M059J (cell line): ENCODE results near the gene TF. TPM values are rescaled to one million over a fixed set of nuclear protein-coding genes. Genes with fewer than 3 reads are reported as not detected.
A peak's percentile ranks its signal among the peaks of the same experiment; 100 is the strongest.
"Not testable (repeated sequence)": the region's sequence is repeated elsewhere in the genome, so short reads cannot be mapped to it uniquely, and the experiment has no call there.

Experiments
- DNase-seq: peaks from one replicate; pipeline ENCODE4 v3.0.0-alpha.2; 2012; ENCODE audit warnings: low read depth
- total RNA-seq: library from RNA; depleted of rRNA; stranded (reverse); fragments of >200 nt; shearing (Covaris generic); gene quantifications from 2 replicates; pipeline ENCODE4 v1.2.3, GENCODE V29; 2014

Gene TF
- total RNA-seq, 1 experiment from 2014 or later, result not detected

DNA sequence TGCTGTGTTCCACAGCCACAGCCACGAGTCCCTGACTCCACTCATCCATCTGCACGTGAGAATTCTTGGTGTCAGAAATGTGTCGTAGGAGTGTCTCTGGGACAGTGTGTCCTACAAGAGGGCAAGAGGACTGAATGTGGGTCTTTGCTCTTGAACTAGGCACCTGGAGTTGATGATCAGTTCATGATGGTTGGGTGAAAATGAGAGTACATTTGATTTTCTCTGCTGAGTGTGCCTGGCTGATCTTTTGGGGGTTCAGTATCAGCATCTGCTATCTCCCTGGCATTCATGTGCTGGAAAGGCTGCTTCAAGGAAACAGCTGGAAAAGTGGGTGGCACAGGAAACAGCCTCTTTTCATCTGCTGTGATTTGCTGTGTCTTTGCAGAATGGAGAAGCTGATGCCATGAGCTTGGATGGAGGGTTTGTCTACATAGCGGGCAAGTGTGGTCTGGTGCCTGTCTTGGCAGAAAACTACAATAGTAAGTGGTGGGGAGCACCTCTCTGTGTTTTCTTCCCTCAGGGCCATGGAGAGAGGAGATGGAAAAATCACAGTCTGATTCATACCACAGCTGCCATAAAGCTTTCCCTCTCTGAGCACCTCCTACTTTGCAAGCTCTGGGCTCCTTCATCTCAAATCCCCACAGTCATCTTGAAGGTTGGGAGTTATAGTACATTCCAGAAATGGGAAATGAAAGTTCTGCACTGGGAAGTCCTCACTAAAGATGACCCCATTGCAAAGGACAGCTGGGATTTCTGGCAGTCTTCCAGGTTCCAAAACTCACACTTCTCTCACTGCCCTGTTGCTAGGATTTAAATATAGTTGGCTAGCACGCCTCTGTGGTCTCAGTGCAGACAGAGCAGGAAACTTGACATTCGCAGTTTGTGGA lies 17.8 kb downstream of the TF start:
- no peak for DNase-seq

DNA sequence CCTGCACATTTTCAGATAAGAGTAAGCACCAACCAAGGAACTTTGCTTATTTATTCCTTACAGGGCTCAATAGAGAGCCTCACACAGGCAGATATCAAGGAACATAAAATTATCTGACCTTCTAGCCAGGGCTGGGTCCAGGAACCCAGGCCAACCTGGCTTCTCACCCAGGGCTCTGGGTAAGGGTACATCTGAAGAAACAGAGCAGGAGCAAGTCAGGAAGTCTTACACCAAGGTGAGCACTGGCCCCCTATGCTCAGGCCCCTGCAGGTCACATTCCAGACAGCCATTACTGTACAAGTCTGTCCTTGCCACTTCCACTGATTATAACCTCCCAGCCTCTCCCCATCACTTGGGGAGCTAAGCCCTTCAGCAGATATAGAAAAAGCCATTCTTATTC lies 19.1 kb downstream of the TF start:
- no peak for DNase-seq

DNA sequence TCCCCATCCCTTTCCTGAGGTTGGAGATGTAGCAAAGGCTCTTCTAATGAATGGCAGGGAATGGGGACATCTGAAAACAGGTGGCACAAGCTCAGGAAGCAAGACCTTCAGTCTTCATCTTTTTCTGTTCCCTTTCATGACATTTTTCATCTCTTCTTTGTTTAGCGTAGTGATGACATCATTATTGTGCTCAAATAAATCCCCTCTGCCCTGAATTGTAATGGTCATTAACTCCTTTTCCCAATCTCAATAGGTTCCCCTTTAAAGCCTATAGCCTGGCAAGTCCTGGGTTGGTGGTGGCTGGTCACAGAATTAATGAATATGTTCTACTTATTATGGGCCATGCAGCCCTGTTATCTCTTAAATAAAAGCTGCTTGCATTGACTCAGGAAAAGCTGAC lies 21.4 kb downstream of the TF start:
- DNase-seq, result no peak

DNA sequence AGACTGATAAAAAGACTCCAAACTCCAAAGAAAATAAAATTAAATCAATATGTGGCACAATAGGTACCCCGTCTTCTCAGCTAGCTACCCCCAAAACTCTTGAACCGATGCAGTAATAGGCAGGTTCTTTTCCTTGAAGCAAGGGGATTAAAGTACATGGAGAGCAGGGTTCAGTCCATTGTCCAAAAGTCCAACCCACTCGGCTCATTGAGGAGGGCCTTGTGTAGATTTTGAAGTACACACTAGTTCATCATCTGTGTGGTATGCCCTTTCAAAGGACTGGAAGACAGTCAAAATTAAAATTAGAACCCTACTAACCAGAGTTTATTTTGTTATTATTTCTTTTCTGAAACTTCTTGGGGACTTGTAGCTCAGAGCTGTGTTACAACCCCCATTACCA lies 23.3 kb downstream of the TF start:
- no peak for DNase-seq

DNA sequence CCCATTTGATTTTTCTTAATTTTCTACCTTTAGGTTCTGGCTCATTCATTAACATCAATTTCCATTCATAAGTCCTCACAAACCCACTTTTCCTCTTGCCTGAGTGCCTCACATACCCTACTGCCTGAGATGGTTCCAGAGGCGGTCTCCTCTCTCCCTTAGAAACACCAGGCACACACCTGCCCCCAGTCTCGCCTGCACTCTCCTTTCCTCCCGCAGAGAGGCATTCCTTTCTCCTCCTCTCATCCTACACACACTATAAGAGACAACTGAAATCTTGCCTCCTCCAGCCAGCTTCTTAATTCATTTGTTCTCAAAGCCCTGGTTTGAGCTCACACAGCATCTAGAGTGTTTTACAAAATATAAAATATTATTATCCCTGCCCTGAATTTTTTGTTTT lies 27.5 kb downstream of the TF start:
- no peak for DNase-seq

DNA sequence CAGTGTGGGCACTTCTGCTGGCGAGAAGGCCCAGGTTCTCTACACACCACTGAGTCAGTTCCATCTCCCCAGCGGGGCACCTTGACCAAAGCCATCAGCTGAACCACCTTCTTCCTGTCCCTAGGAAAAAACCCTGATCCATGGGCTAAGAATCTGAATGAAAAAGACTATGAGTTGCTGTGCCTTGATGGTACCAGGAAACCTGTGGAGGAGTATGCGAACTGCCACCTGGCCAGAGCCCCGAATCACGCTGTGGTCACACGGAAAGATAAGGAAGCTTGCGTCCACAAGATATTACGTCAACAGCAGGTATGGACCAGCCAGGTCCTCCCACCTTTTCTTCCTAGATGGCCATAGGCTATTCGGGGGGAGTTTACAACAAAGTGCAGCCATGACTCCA lies 29.1 kb downstream of the TF start:
- DNase-seq, result no peak

DNA sequence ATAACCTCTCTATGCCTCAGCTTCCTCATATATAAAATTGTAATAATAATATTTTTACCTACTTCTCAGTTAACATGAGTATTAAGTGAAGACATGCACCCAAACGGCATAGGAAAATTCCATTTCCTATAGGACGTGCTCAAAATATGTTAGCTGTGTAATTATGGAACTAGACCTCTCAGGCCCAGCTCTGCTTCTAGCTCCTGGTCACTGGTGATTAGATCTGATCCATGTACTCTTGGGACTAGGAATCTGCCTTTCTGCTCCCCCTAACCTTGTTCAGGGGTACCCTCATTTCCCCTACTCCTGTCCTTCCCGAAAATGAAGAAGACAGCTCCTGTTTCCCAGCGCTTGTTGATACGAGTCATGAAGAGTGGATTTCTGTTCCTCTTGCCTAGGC lies 29.6 kb downstream of the TF start:
- DNase-seq, result no peak

DNA sequence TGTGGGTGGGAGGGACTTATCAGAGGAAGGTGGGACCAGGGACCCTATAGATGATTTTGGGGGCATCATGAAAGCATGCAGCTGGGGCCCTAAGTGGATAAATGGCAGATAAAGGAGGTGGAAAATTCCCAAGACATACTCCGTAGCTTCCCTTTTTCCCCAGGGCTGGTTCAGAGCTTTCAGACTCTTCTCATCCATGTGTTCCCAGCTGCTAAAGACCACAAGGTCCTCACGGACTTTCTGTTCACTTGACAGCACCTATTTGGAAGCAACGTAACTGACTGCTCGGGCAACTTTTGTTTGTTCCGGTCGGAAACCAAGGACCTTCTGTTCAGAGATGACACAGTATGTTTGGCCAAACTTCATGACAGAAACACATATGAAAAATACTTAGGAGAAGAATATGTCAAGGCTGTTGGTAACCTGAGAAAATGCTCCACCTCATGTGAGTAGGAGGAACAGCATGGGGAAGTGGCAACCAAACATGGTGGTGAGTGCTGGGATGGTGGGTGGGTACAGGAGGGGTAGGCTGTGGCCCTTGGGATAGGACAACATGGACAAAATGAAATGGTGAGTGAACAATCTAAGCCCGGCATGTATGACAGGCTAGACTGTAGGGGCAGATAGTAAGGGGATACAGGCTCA lies 30.7 kb downstream of the TF start:
- no peak for DNase-seq

DNA sequence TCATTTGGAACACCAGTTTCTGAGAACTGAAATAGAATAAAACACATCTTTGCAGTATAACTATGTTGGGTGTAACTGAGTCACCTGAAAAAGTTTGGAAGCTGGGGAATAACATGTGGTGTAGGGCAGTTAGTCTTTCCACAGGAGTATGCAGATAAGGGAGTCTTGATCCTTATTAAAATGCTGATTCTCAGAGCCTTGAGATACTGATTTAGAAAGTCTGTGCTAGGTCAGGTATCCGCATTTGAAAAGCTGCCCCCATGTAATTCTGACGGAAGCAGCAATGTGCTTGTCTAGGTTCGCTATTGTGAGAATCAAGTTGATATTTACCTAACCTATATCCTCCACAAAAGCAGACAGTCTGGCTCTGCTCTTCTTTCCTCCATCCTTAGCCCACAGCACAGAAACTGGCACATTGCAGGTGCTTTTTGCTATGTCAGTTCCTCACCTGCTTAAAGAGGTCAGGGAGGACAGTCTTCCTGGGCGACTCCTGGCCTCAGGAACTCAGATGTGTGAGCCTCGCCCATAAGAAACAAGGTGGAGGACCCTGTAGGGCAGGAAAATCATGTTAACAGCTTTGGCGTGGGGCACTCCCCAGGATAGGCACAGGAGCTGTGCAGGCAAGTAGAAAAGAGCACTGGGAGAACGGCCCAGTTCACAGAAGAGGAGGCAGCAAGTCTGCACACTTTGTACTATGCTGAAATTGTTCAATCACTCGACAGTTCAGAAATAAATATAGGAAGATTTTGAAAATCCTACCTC lies 31.8 kb downstream of the TF start:
- DNase-seq, result no peak

DNA sequence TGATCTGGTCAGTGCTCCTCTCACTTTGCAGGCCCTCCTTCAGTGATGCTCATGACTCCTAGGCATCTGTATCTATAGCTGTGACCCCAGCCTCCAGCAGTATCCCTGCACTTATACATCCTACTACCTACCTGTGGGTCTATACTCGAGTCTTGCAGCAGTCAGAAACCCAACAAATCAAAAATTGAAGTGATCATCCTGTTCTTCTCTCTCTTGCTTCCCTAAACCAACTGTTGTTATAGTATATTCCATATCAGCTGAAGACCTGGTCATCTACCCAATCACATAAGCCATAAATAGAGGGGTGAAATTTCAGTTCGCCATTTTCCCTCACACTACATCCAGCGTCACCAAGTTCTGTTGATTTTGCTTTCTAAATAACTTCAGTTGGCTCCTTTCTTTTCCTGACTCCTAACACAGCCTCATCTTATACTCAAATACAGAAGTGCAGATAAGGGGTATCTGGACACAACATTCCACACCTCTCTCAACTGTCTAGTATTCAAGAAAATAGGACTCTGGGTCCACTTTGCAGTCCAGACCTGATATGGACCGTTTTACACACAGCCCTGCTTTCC lies 33.5 kb downstream of the TF start:
- DNase-seq, result no peak

DNA sequence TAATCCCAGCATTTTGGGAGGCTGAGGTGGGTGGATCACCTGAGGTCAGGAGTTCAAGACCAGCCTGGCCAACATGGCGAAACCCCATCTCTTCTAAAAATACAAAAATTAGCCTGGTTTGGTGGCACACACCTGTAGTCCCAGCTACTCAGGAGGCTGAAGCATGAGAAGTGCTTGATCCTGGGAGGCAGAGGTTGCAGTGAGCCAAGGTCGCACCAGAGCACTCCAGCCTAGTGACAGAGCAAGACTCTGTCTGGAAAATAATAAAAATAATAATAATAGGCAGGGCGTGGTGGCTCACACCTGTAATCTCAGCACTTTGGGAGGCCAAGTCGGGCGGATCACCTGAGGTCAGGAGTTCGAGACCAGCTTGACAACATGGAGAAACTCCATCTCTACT lies 34.6 kb downstream of the TF start:
- not testable (repeated sequence) for DNase-seq

DNA sequence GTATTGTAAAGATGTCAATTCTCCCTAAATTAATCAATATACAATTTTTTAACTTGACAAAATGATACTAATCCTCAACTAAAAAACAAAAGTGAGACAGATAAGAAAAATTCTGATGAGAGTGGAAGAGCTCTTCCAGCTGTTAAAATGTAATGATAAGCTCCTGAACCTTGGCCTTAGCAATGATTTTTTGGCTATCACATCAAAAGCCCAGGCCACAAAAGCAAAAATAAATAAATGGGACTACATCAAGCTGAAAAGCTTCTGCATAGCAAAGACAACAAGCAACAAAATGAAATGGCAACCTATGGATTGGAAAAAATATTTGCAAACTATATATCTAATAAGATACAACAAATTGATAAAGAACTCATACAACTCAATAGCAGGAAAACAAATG lies 35.4 kb downstream of the TF start:
- DNase-seq, result no peak

DNA sequence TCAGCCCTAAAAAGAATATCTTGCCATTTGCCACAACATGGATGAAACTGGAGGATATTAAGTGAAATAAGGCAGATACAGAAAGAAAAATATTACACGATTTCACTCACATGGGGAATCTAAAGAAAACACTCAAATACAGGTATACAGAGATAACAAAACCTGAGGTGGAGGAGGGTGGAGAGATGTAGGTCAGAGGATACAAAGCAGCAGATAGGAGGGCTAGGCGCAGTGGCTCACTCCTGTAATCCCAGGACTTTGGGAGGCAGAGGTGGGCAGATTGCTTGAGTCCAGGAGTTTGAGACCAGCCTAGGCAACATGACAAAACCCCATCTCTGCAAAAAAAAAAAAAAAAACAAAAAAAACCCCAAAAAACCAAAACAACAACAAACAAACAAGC lies 36.3 kb downstream of the TF start:
- no peak for DNase-seq

DNA sequence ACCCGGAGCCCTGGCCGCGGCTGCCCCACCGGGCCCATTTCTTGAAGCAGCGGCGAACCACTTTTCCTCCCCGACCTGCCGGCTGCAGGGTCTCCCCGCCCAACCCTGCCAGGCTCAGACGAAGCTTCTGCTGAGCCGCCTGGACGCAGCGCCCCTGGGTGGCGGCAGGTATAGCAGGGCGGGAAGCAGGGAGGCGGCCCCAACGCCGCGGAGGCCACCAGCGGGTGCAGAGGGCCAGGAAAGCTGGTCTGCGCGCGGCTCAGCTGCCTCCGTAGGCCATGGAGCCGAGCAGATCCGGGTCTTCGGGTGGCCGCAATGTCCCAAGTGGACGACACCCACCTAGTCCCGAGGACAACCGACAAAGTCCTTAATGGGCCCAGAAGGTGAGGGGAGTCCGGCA lies 37.6 kb downstream of the TF start:
- DNase-seq, result no peak

DNA sequence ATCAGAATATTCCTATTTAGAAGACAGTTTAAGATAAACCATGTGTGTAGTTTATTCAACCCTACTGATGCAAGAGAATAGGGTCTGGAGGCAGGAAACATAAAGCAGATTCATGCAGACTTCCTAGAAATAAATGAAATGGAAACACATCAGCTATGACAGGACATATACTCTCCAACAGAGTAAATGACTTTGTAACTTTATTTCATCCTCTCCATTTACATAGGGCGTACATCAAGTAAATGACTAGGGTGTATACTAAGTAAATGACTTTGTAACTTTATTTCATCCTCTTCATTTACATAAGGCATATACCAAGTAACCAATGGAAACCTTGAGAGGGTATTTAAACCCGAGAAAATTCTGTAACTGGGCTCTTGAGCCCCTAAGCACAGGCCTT lies 41.8 kb downstream of the TF start:
- DNase-seq, result no peak

DNA sequence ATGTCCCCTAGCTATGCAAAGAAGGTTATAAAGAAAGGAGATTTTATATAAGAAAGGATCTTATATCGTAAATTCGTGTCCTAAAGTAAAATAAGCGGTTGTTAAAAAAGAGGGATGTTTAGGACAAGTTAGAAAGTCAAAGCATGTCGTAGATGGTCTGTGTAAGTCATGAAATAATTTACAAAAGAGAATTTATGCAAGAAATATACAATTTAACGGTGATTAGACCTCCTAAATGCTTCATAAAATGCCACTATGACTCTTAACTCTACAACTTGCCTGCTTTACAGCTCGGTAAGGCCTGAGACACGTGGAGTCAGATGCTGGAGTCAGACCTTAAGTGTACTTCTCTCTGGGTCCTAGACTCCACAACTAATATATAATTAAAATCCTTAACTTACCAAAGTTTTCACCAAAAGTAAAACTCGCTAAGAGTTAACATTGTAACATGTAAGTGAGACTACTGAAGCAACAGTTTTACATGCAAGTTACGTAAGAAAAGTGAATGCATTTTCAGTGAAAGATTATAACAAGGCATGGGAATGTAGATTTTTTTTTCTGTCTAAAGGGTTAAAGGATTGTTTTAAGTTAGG lies 46.1 kb downstream of the TF start:
- peak; percentile 27 for DNase-seq

DNA sequence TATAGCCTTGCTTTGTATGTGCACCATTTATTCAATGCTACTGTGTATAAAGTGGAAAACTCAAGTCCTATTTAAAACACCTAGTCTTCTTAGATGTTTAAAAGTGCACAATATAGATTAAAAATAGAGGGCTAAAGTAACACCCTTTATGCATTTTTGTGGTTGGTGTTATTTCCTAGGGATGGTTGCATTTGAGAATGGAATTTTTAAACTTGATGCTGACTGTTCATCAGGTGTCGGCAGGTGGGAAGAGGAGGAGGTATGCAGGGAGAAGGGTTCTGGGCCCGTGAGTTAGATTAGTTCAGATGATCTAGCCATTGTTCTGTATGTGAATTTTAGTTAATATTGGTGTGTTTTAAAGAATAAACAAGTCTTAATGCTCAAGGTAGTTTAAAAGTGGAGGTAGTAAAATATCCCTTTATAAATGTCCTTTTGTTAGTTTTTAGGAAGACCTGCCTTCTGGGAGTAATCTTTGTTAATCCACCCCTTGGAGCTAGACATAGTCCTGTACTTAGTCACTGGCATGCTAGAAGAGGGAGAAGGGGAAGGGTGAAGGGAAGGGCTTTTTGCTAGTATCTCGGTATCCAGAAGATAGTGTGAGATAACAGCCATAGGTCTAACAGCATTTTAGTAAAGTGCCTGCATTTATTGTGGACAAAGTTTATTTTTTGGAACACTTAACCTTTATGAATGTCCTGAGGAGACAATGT lies 51.4 kb downstream of the TF start:
- peak; percentile 18 for DNase-seq

DNA sequence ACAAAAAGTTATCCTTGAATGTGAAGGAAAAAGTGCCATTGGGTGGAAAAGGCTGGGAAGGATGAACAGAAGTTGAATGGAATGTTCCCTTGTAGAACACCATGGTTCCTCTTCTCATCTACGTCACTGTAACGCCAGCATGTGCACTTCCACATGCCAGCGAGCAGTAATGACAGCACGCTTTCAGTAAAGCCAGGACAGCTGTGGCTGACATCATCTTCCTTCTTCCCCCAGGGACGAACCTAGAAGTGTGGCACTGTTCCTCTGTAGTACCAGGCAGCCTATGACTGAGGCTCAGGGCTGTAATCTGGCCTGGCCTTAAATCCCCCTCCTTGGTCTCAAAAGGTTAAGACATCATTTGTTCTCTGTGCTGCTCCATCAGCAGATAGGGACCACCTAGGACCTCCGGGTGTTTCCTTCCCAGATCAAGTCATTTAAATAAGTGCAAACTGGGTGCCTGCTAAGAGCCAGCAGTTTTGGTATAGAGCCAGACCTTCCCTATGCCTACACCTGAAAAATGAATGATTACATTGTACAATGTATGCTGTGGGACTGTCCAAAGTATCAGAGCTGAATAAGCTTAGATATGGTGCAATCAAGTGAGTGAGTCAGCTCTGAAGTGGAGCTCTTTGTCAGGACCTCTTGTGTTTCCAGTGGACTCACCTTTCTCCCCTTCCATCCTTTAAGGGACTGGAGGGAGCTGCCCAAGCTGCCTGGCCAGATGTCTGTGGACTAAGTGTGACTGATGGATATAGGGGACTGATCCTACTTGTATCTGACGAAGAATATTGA lies 53.8 kb downstream of the TF start:
- DNase-seq, result peak; percentile 27

DNA sequence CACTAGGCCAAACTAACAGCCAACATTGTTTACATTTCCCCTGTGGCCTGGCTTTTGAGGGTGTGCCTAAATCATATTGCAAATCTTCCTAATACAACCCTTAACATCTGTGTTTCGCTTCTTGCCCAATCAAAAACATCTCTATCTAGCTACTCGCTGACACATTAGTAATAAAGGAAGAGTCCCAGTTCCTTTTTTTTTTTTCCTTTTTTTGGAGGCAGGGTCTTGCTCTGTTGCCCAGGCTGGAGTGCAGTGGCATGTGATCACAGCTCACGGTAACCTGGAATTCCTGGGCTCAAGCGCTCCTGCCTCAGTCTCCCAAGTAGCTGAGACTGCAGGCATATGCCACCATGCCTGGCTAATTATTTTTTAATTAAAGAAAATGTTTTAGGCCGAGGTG lies 57.3 kb downstream of the TF start:
- DNase-seq, result no peak

DNA sequence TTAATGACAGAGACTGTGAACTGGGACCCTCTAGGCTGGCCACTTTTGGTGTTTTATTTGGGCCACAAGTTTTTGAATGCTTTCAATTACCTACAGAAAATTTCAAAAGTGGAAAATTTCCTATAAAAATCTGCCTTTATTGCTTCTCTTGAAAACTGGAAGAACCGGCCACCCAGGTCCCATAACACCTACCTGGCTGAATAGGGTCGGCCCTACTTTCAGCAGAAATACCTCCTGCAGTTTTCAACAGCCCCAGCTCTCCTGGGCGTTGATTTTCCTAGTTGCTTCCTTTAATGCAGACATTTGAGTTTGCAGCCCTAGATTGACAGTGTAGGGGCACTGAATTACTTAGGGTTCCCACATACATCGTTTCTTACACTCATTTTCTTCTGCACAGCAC lies 58.7 kb downstream of the TF start:
- DNase-seq, result no peak

DNA sequence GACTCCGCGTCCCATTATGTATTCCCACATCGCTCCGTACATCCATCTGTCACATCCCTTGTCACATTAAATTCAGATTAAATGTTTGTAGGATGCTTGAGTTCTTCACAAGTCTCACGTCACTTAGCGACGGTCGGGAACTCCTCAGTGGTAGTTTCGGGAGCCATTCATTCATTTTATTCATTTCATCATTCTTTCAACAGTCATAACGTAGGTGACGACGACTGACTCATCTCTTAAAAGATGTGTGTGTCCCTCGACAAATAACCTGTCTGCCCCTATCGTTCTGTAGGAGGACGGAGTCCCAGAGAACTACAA lies 59.1 kb downstream of the TF start:
- no peak for DNase-seq
